GM20000 (cell line): Measurements from ENCODE around the gene CDC45.
A peak's percentile ranks its signal among the peaks of the same experiment; 100 is the strongest.

Source experiments
- DNase-seq: peaks from one replicate; pipeline ENCODE4 v3.0.0; 2012; ENCODE audit warnings: low spot score
- TF ChIP-seq, protein P1 (sequence below): IDR thresholded peaks from 2 replicates; pipeline ENCODE4 v1.5.1; 2012; ENCODE audit warnings: mild to moderate bottlenecking, control low read depth; ENCODE audit errors: extremely low read depth, missing control alignments

Gene CDC45

DNA sequence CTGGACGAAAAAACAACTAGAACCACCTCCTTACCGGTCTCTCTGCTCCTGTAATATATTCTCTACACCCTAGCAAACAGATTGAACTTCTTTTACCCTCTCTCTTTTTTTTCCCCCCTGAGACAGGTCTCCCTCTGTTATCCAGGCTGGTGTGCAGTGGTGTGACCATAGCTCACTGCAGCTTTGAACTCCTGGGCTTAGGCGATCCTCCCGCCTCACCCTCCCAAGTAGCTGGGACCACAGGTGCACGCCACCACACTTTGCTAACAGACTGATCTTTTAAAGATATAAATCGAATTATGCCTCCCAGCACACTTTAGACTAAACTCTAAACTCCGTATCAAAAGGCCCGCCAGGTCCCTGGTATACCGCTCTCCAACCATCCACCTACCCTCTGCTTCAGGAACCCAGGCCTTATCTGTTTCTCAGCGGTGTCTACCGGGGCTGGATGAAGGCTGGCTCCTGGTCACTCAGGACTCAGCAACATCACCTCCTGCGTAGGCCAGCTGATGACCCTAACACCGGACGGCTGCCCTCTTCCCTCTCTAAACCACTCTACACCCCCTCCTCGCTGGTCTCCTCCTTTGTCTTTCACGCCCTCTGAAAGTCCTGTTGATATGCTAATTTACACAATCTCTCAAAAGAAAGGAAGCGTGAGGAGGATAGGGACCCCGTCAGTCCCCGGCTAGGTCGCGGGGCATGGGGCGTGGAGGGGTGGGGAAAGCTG lies 33.0 kb upstream of the CDC45 start:
- no peak for DNase-seq
- TF ChIP-seq, protein P1, sequence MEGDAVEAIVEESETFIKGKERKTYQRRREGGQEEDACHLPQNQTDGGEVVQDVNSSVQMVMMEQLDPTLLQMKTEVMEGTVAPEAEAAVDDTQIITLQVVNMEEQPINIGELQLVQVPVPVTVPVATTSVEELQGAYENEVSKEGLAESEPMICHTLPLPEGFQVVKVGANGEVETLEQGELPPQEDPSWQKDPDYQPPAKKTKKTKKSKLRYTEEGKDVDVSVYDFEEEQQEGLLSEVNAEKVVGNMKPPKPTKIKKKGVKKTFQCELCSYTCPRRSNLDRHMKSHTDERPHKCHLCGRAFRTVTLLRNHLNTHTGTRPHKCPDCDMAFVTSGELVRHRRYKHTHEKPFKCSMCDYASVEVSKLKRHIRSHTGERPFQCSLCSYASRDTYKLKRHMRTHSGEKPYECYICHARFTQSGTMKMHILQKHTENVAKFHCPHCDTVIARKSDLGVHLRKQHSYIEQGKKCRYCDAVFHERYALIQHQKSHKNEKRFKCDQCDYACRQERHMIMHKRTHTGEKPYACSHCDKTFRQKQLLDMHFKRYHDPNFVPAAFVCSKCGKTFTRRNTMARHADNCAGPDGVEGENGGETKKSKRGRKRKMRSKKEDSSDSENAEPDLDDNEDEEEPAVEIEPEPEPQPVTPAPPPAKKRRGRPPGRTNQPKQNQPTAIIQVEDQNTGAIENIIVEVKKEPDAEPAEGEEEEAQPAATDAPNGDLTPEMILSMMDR = no peak

DNA sequence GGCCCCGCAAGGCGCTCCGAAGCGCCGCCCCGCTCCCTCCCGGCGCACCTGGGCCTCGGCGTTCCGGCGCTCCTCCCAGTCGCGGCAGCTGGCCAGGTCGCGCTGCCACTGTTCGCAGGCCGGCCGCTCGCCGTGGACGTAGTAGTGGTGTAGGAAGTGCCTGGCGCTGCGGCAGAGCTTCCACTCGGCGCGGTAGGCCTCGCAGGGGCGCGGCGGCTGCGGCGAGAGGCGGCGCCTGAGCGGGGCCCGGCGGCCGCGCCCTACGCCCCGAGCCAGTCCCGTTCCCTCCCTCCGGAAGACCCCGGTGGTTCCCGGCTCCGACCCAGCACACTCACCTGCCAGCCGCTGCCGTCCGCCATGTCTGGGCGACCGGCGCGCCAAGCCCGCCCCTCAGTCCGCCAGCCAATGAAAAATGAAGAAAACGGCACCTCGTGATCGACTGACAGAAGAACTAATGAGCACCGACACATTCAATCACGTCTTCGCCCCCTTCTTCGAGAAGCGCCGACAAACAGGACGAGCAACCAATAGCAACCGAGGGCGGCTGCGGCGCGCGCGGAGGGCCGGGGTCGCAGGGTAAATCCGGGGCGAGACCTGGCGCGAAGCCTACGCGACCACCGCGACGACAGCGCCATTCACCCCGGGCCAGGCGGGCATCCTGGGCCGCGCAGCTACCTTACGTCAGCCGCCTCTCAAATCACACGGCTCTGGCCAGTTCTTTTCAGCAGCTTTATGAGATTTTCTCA lies 32.2 kb upstream of the CDC45 start, which contains the start of gene C22orf39:
C22orf39 (minus strand) TSS at position 382 of the 746 bp plus-strand sequence; CDS start at position 359, 23 bp downstream.
- TF ChIP-seq, protein P1 = no peak
- peak; percentile 99 for DNase-seq

DNA sequence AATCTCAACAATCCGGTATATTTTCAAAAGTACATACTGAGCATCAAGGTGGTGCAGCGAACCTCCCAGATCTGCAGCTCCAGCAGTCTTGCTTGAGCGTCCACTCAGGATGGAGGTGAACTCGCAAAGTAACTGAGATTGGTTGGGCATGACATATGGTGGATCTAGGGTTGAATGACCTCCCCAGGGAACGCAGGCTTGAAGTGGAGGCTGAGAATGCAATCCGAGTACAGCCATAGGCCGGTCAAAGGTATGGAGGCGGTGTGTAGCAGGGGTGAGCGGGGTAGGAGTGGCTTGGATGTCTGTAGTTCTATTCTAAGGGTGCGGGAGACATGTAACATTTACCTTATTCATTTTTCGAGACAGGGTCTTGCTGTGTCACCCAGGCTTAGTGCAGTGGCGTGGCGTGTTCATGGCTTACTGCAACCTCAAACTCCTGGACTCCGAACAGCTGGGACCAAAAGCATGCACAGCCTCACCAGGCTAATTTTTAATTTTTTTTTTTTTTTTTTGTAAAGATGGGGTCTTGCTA lies 31.6 kb upstream of the CDC45 start:
- TF ChIP-seq, protein P1 = no peak
- DNase-seq = peak; percentile 80

DNA sequence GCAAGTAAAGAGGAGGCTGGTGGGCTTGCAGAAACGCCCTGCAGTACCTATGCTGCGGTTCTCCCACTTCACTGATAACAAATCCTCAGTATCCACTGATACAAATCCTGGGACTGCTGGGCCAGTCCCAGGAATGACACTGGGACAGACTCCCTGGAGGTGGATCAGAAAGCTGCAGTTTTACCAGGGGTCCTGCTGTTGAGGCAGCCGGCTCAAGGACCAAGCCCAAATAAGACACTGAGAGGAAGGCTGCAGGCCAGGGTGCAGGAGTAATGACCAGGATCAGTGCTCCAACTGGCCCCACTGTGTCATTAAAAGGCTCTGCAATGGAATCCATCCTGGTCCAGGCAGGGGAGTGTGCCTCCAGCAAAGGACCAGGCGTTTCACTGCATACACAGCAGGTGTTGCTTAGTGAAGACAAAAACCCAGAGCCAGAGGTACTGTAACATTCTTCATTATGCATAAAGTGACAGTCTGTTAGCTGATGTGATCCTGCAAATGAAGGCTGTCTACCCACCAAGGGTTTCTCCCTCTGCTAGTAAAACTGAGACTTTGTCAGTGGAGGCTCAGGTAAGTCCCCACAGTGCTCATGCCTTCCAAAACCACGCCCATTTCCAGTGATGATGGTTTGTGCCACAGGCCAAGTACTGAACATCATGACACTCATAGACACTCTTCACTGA lies 30.8 kb upstream of the CDC45 start:
- peak; percentile 60 for DNase-seq
- TF ChIP-seq, protein P1 = no peak

DNA sequence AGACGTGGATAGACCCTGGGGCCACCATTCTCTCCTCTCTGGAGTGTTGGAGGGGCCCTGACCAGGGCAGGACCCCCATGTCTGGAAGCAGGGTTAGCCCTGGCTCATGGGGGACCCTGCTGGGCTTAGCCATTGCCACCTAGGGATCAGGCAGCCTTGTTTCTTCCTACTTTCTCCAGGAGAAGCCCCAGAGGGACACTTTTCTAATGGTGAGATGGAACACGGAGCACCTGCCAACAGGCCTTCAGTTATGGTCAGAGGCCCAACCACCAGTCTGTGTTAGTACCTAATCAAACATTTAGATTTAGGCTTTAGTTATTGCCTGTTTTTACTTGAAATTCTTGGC lies 30.3 kb upstream of the CDC45 start:
- TF ChIP-seq, protein P1 = no peak
- no peak for DNase-seq

DNA sequence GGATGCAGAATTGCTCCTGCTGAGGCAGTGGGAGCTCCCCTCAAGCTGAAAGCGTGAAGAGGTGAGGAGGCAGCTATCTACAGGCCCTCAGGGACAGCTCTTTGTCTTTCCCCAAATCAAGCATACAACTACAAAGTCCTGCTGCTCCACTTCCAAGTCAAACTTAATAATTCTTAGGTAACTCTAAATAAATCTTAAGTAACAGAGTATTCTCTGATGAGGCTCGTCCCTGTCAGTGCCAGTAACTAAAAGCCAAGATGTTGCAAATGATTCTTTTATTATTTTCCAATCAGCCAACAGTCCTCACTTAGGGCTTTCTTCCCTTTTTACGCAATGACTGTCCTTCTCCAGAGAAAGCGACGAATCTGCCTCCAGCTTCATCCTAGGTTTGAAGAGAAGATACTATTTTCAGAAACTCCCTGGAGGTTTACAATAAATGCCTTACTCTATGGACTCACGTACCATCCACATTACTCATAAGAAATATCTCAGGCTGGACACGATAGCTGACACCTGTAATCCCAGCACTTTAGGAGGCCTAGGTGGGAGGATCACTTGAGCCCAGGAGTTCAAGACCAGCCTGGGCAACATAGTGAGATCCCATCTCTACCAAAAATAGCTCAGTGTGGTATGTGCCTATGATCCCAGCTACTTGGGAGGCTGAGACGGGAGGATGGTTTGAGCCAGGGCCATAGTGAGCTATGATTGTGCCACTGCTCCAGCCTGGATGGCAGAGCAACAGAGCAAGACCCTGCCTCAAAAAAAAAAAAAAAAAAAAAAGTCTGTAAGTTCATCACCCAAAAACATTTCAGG lies 29.2 kb upstream of the CDC45 start:
- DNase-seq = no peak
- TF ChIP-seq, protein P1 = no peak
